ENCODE measurements around the gene CXCL1. TPM values are rescaled to one million over a fixed set of nuclear protein-coding genes. Genes with fewer than 3 reads are reported as not detected.

Gene CXCL1
- total and polyA plus RNA-seq, 4 donors: 1.6 to 4.6 (median 2.4) TPM; not detected in 1

DNA sequence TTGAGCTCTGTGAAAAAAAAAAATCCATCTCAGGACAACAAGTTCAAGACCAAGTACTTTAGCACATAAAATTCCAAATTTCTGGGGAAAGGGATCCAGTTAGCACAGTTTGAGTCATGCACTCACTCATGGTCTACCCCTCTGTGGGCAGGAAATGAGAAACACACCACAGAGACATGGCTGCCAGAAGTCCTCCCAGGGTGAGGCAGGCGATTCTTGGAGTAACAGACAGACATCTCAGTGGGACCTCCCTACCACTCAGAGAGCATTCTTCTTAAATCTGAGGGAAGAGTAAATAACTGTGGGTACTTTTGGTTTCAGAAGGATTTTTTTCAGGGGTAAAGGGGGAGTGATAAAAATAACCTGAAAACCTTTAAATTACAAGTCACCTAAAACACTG is 14.1 kb downstream of the CXCL1 start:
- Histone ChIP-seq H3K27me3 (ENCODE audit: control insufficient read depth in 1 of 2, insufficient read depth in 2 of 2, low read length in 1 of 2) (peaks cover 0 to 1% of the 10 kb centered on the region in 2 donors), H3K4me1 (ENCODE audit: control insufficient read depth in 1 of 2, insufficient read depth in 2 of 2, low read length in 2 of 2) (no peaks in the 10 kb centered on the region), H3K36me3 (ENCODE audit: control insufficient read depth in 1 of 2, insufficient read depth in 2 of 2, low read length in 1 of 2) (no peaks in the 10 kb centered on the region), H3K9me3 (ENCODE audit: control insufficient read depth, low read length) (no peaks in the 10 kb centered on the region), H3K27ac (ENCODE audit: low read depth in 1 of 2, low read length in 2 of 2) (no peak overlapping the region), H3K4me3 (ENCODE audit: low read length in 2 of 2) (no peak overlapping the region)
- ATAC-seq (ENCODE audit: low FRiP score) (no peak), DNase-seq (no peak)
- 28 to 43% methylated on average over 1 of the region's 1 CpG for WGBS, 2 donors
- intact Hi-C loops (cut with DNase I): no loop called here

DNA sequence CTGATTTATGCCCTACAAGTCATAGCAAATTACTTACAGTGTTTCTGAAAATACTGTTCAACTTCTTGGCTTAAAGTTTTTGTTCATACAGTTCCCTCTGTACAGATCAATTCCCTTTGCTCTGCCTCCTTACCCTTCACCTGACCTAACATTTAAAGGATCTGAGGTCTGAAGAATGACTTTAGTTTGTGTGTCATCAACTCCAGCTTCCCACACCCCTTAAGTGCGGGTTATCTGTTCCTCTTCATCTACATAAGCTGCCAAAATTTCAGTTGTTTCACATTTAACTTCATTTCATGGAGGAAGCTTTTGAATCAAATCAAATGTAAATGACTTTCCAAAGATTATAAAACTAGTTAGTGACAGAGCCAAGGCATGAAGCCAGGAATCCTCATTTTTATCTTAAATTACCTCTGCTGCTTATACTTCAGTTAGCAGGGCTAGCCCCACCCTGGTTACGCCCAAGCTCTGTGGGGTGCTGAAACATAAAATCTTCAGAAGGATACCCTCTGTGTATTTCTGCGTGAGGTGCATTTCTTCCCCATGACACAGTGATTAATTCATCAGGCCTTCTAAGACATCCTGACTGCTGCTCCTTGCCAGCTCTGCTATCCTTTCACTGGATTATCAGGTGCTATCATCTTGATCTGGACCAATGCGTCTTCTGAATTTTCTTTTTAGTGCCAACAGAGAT is 16.5 kb downstream of the CXCL1 start:
- Histone ChIP-seq H3K4me3 (ENCODE audit: low read length in 2 of 2) (no peak overlapping the region), H3K9me3 (ENCODE audit: control insufficient read depth, low read length) (no peaks in the 10 kb centered on the region), H3K27ac (ENCODE audit: low read depth in 1 of 2, low read length in 2 of 2) (no peak overlapping the region), H3K4me1 (ENCODE audit: control insufficient read depth in 1 of 2, insufficient read depth in 2 of 2, low read length in 2 of 2) (no peaks in the 10 kb centered on the region), H3K27me3 (ENCODE audit: control insufficient read depth in 1 of 2, insufficient read depth in 2 of 2, low read length in 1 of 2) (peaks cover 0 to 1% of the 10 kb centered on the region in 2 donors), H3K36me3 (ENCODE audit: control insufficient read depth in 1 of 2, insufficient read depth in 2 of 2, low read length in 1 of 2) (no peaks in the 10 kb centered on the region)
- ATAC-seq (ENCODE audit: low FRiP score) (no peak), DNase-seq (no peak)
- intact Hi-C loops (cut with DNase I): no loop called here
- 72 to 73% methylated on average over 4 of the region's 4 CpGs for WGBS, 2 donors

DNA sequence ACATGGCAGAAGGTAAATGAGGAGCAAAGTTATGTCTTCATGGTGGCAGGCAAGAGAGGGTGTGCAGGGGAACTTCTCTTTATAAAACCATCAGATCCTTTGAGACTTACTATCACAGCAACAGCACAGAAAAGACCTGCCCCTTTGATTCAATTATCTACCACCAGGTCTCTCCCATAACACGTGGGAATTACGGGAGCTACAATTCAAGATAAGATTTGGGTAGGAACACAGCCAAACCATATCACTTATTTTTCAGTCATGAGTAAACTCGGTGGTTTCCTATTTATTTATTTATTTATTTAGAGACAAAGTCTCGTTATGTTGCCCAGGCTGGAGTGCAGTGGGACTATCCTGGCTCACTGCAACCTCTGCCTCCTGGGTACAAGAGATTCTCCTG is 22.1 kb downstream of the CXCL1 start:
- no peak overlapping the region for H3K27ac ChIP-seq (ENCODE audit: low read depth in 1 of 2, low read length in 2 of 2)
- DNase-seq: no peak
- no peaks in the 10 kb centered on the region for H3K9me3 ChIP-seq (ENCODE audit: control insufficient read depth, low read length)
- no peaks in the 10 kb centered on the region for H3K36me3 ChIP-seq (ENCODE audit: control insufficient read depth in 1 of 2, insufficient read depth in 2 of 2, low read length in 1 of 2)
- no peaks in the 10 kb centered on the region for H3K4me1 ChIP-seq (ENCODE audit: control insufficient read depth in 1 of 2, insufficient read depth in 2 of 2, low read length in 2 of 2)
- ATAC-seq (ENCODE audit: low FRiP score): no peak
- WGBS, 2 donors: 40 to 55% methylated on average over 4 of the region's 4 CpGs
- H3K27me3 ChIP-seq (ENCODE audit: control insufficient read depth in 1 of 2, insufficient read depth in 2 of 2, low read length in 1 of 2): no peaks in the 10 kb centered on the region
- no peak overlapping the region for H3K4me3 ChIP-seq (ENCODE audit: low read length in 2 of 2)
- intact Hi-C loops (cut with DNase I): no loop called here

DNA sequence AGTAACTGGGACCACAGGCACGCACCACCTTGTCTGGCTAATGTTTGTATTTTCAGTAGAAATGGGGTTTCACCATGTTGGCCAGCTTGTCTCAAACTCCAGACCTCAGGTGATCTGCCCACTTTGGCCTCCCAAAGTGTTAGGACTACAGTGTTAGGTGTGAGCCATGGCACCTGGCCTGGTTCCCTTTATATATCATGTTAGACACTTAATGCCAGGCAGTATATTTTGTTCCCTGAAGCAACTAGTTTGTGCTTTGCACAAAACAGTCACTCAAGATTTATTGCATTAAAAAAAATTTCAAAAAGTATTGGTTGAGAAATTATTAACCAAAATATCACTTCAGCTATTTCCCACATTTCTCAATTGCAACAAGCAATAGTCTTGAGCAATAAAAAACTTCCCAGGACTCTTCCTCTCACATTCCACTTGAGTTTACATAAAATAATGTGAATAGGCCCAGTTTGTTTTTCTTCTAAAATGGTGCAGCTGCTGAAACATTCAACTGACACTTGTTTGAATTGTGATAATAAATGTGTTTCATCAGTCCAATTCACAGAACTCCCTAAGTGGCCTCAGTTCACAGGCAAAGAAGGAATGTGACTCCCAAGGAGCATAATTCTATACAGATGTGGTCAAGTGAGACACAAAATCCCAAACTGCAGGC is 22.7 kb downstream of the CXCL1 start:
- no peaks in the 10 kb centered on the region for H3K9me3 ChIP-seq (ENCODE audit: control insufficient read depth, low read length)

DNA sequence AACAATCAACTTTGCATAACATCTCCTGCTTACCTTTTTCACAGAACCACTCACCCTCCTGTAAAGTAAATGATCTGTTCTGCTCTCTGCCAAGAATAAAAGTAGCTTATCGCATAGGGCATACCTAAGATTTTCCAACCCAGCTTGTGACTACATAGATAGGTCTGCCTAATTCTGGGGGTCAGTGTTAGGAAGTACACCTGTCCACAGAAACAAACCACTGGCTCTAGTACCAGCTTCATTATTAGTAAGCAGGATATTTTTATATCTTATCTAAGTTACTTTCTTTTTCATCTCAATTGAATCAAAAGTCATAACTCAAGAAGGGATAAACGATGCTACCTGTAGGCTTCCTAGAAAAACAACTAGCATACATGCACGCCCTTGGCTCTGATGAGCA is 23.8 kb downstream of the CXCL1 start:
- ATAC-seq (ENCODE audit: low FRiP score): no peak
- H3K9me3 ChIP-seq (ENCODE audit: control insufficient read depth, low read length): no peaks in the 10 kb centered on the region
- intact Hi-C loops (cut with DNase I): no loop called here

More for the DNA sequence above, 22.7 kb downstream of the CXCL1 start:
- Histone ChIP-seq H3K4me1 (ENCODE audit: control insufficient read depth in 1 of 2, insufficient read depth in 2 of 2, low read length in 2 of 2) (no peaks in the 10 kb centered on the region), H3K4me3 (ENCODE audit: low read length in 2 of 2) (no peak overlapping the region), H3K36me3 (ENCODE audit: control insufficient read depth in 1 of 2, insufficient read depth in 2 of 2, low read length in 1 of 2) (no peaks in the 10 kb centered on the region), H3K27me3 (ENCODE audit: control insufficient read depth in 1 of 2, insufficient read depth in 2 of 2, low read length in 1 of 2) (no peaks in the 10 kb centered on the region), H3K27ac (ENCODE audit: low read depth in 1 of 2, low read length in 2 of 2) (no peak overlapping the region)
- WGBS, 2 donors: 87 to 96% methylated on average over 1 of the region's 1 CpG
- intact Hi-C loops (cut with DNase I): no loop called here
- no peak for DNase-seq
- no peak for ATAC-seq (ENCODE audit: low FRiP score)

DNA sequence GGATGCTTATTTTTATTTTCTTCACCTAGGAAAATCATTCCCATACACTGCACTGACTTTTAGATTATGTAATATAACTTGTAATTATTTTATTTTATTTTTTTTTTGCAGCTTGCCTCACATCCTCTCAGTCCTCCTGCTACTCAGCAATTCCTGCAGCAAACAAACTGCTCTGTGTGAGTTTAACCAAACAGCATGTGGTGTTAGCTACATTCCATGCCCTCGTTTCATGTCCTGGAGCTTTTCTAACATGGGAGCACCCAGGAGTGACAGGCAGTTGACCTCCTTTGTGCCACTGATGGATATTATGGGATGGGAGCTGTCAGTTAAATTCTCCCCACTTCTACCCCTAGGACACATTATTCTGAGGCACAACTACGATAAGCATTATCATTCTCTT is 24.8 kb downstream of the CXCL1 start:
- ATAC-seq (ENCODE audit: low FRiP score) (no peak), DNase-seq (no peak)
- H3K27me3 ChIP-seq (ENCODE audit: control insufficient read depth in 1 of 2, insufficient read depth in 2 of 2, low read length in 1 of 2): peaks cover 0 to 2% of the 10 kb centered on the region in 2 donors
- WGBS, 2 donors: 20 to 33% methylated on average over 2 of the region's 2 CpGs
- intact Hi-C loops (cut with DNase I): no loop called here
- H3K9me3 ChIP-seq (ENCODE audit: control insufficient read depth, low read length): no peaks in the 10 kb centered on the region
- no peaks in the 10 kb centered on the region for H3K36me3 ChIP-seq (ENCODE audit: control insufficient read depth in 1 of 2, insufficient read depth in 2 of 2, low read length in 1 of 2)
- H3K27ac ChIP-seq (ENCODE audit: low read depth in 1 of 2, low read length in 2 of 2): no peak overlapping the region
- no peaks in the 10 kb centered on the region for H3K4me1 ChIP-seq (ENCODE audit: control insufficient read depth in 1 of 2, insufficient read depth in 2 of 2, low read length in 2 of 2)
- no peak overlapping the region for H3K4me3 ChIP-seq (ENCODE audit: low read length in 2 of 2)

More for the DNA sequence above, 23.8 kb downstream of the CXCL1 start:
- no peak for DNase-seq
- 72 to 79% methylated on average over 3 of the region's 3 CpGs for WGBS, 2 donors
- Histone ChIP-seq H3K27ac (ENCODE audit: low read depth in 1 of 2, low read length in 2 of 2) (no peak overlapping the region), H3K4me1 (ENCODE audit: control insufficient read depth in 1 of 2, insufficient read depth in 2 of 2, low read length in 2 of 2) (no peaks in the 10 kb centered on the region), H3K27me3 (ENCODE audit: control insufficient read depth in 1 of 2, insufficient read depth in 2 of 2, low read length in 1 of 2) (no peaks in the 10 kb centered on the region), H3K4me3 (ENCODE audit: low read length in 2 of 2) (no peak overlapping the region), H3K36me3 (ENCODE audit: control insufficient read depth in 1 of 2, insufficient read depth in 2 of 2, low read length in 1 of 2) (no peaks in the 10 kb centered on the region)

DNA sequence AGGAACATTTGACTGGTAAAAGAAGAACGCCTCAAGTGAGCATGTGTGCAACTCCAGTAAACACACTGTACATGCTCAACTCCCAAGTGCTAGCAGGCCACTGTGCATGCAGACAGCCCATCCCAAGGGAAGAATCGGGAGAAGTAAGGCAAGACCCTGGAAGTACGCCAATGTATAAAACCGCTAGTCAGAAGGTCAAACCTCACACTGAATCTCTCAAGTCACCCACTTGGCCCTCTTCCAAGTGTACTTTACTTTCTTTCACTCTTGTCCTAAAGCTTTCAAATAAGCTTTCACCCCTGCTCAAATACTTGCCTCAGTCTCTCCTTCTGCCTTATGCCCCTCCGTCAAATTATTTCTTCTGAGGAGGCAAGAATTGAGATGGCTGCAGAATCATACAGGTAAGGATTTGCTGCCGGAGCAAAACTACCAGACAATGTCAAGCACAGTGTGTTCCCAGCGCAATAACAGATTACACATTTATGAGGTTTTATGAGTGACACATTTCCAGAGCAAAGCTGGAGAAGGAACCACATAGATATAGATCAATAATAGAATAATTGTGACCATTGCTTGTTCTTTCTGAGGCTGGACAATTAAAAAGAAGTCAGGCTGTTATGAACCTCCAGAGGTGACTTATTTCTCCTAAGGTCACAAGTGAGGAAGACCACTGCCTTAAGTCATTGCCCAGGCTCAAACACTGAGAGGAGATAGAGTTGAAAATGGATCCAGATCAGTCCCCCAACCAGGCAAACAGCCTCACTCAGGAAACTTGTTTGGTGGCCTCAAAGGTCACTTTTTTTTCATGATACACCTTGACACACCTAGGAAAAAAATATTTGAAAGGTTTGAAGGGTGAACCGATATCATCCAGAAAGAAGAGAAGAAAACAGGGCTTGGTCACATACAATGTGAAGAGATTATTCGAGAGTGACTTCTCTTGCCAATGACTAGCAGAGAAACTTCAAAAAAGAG is 26.3 kb downstream of the CXCL1 start:
- Histone ChIP-seq H3K4me3 (ENCODE audit: low read length in 2 of 2) (no peak overlapping the region), H3K36me3 (ENCODE audit: control insufficient read depth in 1 of 2, insufficient read depth in 2 of 2, low read length in 1 of 2) (no peaks in the 10 kb centered on the region), H3K4me1 (ENCODE audit: control insufficient read depth in 1 of 2, insufficient read depth in 2 of 2, low read length in 2 of 2) (no peaks in the 10 kb centered on the region), H3K9me3 (ENCODE audit: control insufficient read depth, low read length) (no peaks in the 10 kb centered on the region), H3K27me3 (ENCODE audit: control insufficient read depth in 1 of 2, insufficient read depth in 2 of 2, low read length in 1 of 2) (peaks cover 0 to 2% of the 10 kb centered on the region in 2 donors), H3K27ac (ENCODE audit: low read depth in 1 of 2, low read length in 2 of 2) (no peak overlapping the region)
- intact Hi-C loops (cut with DNase I): no loop called here
- DNase-seq: no peak
- WGBS, 2 donors: 50 to 60% methylated on average over 9 of the region's 9 CpGs
- ATAC-seq (ENCODE audit: low FRiP score): no peak

DNA sequence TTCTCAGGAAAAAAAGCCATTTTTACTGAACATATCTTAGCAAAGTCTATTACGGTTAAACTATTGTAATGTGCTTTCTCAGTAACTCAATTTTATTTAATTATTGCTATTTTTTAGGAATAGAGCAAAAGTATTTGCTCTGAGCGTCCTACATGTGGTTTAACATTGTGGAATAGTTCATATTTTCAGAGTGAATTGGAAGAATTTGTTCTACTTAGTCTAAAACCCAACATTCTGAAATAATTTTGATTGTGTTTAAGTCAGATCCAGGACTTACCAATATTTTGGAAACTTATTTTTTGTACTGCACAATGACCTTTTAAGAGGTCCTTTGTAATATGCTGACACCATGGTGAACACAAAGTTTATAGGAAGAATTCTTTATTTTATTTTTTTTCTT is 27.2 kb downstream of the CXCL1 start:
- Histone ChIP-seq H3K4me3 (ENCODE audit: low read length in 2 of 2) (no peak overlapping the region), H3K27ac (ENCODE audit: low read depth in 1 of 2, low read length in 2 of 2) (no peak overlapping the region), H3K4me1 (ENCODE audit: control insufficient read depth in 1 of 2, insufficient read depth in 2 of 2, low read length in 2 of 2) (no peaks in the 10 kb centered on the region), H3K36me3 (ENCODE audit: control insufficient read depth in 1 of 2, insufficient read depth in 2 of 2, low read length in 1 of 2) (no peaks in the 10 kb centered on the region), H3K27me3 (ENCODE audit: control insufficient read depth in 1 of 2, insufficient read depth in 2 of 2, low read length in 1 of 2) (peaks cover 0 to 2% of the 10 kb centered on the region in 2 donors), H3K9me3 (ENCODE audit: control insufficient read depth, low read length) (no peaks in the 10 kb centered on the region)
- no peak for DNase-seq
- 87 to 93% methylated on average over 2 of the region's 2 CpGs for WGBS, 2 donors
- no peak for ATAC-seq (ENCODE audit: low FRiP score)
- intact Hi-C loops (cut with DNase I): no loop called here

All from aorta (tissue), 5 donors.